GM19468 (cell line): ENCODE data around the gene MTA2.
"Not testable (repeated sequence)": the region's sequence is repeated elsewhere in the genome, so short reads cannot be mapped to it uniquely, and the experiment has no call there.

ENCODE experiments used
- ATAC-seq: cut with Tn5 transposase; IDR thresholded peaks from one replicate; pipeline ENCODE4 v1.9.1; 2021; ENCODE audit warnings: mild to moderate bottlenecking, moderate library complexity, moderate number of reproducible peaks; ENCODE audit not compliant: unreplicated experiment; ENCODE audit errors: extremely low read depth

The MTA2 gene

GRCh38 chr11:62550478-62550877 lies 51.2 kb downstream of the MTA2 start:
- ATAC-seq = not testable (repeated sequence)

DNA sequence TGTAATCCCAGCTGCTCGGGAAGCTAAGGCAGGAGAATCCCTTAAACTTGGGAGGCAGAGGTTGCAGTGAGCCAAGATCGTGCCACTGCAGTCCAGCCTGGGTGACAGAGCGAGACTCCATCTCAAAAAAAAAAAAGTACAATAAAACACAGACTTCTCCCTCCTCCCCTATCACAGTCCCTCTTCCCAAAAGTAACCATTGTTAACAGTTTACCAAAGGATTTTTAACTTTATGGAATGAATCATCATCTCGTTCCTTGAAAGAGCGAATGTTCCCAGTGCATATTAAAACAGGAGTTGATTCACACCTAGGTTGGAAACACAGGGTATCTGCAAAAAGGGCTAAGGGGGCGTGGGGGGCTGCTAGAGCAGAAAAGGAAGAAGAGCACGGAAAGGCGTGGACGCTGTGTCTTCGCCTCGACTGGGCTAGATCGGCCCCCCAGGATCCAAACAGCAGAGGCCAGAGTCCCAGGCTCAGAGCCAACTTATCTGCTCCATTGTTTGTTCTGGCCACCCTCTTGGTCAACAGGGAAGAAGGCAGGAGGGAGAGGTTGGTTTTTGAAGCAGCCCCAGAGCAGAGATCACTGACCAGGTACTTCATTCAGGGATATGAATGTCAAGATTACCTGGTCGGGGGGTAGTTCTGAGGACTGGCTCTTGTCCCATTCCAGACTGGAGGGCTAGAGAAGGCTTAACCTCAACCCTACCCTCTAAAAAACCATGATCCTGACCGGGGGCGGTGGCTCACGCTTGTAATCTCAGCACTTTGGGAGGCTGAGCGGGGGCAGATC lies 52.9 kb downstream of the MTA2 start:
- no peak for ATAC-seq

GRCh38 chr11:62547691-62548281 lies 53.9 kb downstream of the MTA2 start:
- no peak for ATAC-seq

DNA sequence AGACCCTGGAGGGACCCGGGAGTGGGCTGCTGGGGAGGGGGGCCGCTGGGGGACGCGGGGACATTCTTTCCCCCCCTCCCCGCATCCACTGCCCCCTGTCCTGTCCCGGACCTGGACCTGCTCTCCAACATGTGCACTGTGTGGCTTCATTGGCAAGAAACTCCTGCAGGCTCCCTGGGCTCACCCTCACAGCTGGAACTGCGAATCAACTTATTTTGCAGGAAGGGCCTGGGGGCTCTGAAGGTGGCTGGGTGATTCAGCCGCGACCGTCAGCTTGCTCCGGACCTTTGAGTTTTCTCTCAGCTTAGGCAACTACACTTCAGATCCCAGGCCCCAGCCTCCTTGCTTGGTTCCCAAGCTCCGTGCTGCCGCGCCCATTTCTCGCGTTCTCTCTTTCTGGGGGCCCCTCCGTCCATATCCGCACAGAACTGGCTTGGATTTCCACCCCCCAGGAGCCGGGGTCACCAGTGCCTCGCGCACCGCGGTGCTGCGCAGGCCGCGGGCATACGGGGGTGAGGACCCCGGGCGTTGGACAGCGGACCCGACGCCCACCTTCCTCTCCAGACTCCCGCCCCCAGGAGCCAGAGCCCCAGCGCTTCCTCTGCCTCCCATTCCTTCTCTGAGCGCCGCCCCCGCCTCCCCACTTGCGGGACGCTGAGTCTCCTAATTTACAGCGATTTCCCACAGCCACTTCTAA lies 54.6 kb downstream of the MTA2 start:
- ATAC-seq = no peak

DNA sequence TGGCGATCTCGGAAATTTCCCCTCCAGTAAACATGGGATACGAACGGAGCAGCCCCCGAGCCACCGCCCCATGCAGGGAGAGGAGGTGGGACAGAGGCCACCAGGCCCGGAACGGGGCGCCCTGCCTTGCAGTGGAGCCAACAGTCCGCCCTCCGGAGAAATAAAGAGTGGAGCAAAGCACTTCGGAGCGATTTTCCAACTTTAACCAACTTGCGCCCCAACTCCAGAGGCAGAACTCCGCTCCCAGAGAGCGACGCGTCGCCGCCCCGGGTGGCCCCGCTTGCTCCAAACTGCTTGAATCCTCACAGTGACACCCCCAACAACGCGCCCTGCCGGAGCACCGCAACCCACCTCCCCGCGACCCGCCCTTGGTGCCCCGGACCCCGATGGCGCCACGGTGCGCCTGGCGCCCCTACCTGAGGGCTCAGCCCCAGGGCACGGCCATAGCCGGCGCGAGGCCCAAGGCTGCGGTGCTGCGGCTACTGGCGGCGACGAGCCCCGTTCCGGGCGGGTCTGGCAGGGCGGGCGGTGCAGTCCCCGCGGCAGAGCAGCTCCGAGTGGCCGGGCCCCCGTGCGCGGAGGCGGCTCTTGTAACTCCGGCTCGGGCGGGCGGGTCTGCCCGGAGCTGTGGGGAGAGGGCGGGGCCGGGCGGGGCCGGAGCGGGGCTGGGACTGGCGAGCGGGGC lies 55.3 kb downstream of the MTA2 start, which contains the start of gene AHNAK:
Gene AHNAK (minus strand): TSS at position 563 of the 685 bp plus-strand sequence. CDS start 10,708 bp downstream, outside the sequence.
- no peak for ATAC-seq

DNA sequence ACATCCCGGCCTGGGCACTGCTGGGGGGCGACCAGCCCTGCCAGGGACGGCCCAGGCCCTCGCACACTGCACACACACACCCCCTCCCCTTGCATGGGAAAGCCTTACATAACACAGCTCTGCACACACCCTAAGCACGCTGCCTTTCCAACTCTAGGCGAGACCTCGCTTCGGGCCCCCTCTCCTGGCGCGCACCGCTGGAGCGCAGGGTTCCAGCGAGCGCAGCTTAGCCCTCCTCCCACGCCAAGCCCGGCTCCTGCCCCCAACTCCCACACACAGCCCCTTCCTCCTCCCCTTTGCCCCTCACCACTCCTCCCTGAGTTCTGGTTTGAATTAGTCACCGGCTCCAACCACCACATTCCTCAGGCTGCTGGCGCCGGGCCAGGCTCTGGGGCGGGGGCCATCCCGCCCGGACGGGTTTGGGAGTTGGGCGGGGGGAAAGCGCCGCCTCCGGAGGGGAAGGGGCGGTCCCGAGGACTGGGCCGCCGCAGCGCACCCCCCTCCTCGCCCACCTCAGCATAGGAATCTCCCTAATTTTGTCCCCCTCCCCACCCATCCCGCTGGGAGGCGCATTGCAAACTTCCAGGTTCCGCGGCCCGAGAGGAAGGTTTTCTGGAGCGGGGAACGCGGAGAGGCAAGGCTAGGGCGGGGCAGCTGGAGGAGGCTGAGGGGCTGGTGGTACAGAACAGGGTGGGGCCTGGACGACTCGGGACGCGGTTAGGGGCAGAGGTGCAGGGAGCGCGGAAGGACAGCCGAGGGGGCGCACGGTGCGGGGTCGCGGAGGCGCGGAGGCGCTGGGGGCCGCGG lies 56.0 kb downstream of the MTA2 start:
- no peak for ATAC-seq

DNA sequence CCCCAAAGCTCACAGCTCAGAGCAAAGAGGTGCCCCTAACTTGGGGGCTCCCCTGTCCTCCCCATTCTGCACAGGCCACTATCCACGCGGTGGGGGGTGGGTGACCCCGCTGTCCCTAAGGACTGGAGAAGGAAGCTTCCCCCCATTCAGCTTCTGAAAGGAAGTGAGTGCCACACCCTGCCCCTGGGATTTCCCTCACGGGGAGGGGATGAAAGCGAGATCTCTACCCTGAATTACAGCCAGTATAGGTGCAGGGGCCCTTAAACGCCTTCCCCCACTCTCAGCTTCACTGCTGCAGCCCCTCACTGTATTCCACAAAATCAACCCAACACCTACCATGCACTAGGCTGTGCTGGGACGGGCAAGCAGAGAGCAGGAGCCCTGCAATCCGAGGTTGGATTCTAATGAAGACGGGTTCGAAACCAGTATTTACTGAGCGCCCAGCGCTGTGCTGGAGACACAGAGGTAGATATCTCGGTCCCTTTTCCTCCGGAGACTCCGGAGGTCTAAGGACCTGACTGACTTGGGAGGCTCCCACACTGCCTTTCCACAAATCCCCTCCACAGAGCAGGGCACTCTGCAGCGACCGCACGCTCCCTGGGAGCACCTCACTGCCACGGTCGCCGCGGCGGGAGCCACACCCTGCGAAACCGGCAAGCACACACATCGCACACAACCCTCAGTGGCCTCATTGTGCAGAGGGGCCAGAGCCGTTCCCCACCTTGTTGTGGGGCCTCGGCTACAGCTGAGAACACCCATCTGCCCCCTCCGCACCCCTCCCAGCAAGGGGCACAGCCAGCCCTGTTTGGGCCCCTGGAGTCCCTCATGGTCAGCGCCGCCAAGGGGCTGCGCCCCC lies 56.9 kb downstream of the MTA2 start:
- ATAC-seq = no peak

- ATAC-seq = no peak
These were observed 57.8 kb downstream of the MTA2 start for GRCh38 chr11:62543680-62544444.
